ENCODE results near the gene ITPRID1. TPM values are rescaled to one million over a fixed set of nuclear protein-coding genes. Genes with fewer than 3 reads are reported as not detected.

ITPRID1 gene
- total and polyA plus RNA-seq, 7 donors, result not detected

GRCh38 chr7:31492086-31492485, 21.8 kb upstream of the ITPRID1 start:
- intact Hi-C loops (cut with DNase I), result no loop called here
- ATAC-seq, result no peak

GRCh38 chr7:31493714-31494181, 20.1 kb upstream of the ITPRID1 start:
- H3K36me3 ChIP-seq (ENCODE audit: insufficient read depth in 1 of 2, low read depth in 1 of 2), result no peaks in the 10 kb centered on the region
- no peaks in the 10 kb centered on the region for H3K9me3 ChIP-seq
- WGBS, 3 donors, result 20 to 35% (median 28%) methylated on average over 3 of the region's 3 CpGs
- no peak overlapping the region for H3K27ac ChIP-seq
- TF ChIP-seq CTCF (IDR thresholded peaks at IDR 0.05), result no peak
- intact Hi-C loops (cut with DNase I), result no loop called here
- no peak overlapping the region for H3K4me3 ChIP-seq
- DNase-seq, result no peak
- no peaks in the 10 kb centered on the region for H3K27me3 ChIP-seq (ENCODE audit: insufficient read depth in 3 of 3, low read length in 2 of 3)
- no peaks in the 10 kb centered on the region for H3K4me1 ChIP-seq
- ATAC-seq, result no peak

More at GRCh38 chr7:31492086-31492485, 21.8 kb upstream of the ITPRID1 start:
- DNase-seq, result no peak
- Histone ChIP-seq H3K4me1 (no peaks in the 10 kb centered on the region), H3K27ac (no peak overlapping the region), H3K27me3 (ENCODE audit: insufficient read depth in 3 of 3, low read length in 2 of 3) (no peaks in the 10 kb centered on the region), H3K9me3 (no peaks in the 10 kb centered on the region), H3K36me3 (ENCODE audit: insufficient read depth in 1 of 2, low read depth in 1 of 2) (no peaks in the 10 kb centered on the region), H3K4me3 (no peak overlapping the region)
- no peak for TF ChIP-seq CTCF (IDR thresholded peaks at IDR 0.05)
- WGBS, 3 donors, result 77 to 83% (median 81%) methylated on average over 4 of the region's 4 CpGs

- 80 to 84% (median 82%) methylated on average over 5 of the region's 5 CpGs for WGBS, 3 donors
- Histone ChIP-seq H3K4me3 (no peak overlapping the region), H3K4me1 (no peaks in the 10 kb centered on the region), H3K36me3 (ENCODE audit: insufficient read depth in 1 of 2, low read depth in 1 of 2) (no peaks in the 10 kb centered on the region), H3K27ac (no peak overlapping the region), H3K9me3 (no peaks in the 10 kb centered on the region), H3K27me3 (ENCODE audit: insufficient read depth in 3 of 3, low read length in 2 of 3) (no peaks in the 10 kb centered on the region)
- DNase-seq (no peak), ATAC-seq (no peak)
- TF ChIP-seq CTCF (IDR thresholded peaks at IDR 0.05), result no peak
- intact Hi-C loops (cut with DNase I), result no loop called here
These were observed 19.5 kb upstream of the ITPRID1 start for GRCh38 chr7:31494421-31494820.

GRCh38 chr7:31495653-31496052, 18.2 kb upstream of the ITPRID1 start:
- whole genome bisulfite sequencing, 3 donors, result 75 to 87% (median 79%) methylated on average over 3 of the region's 3 CpGs

More at GRCh38 chr7:31495653-31496052, 18.2 kb upstream of the ITPRID1 start:
- H3K27ac ChIP-seq, result no peak overlapping the region
- no peaks in the 10 kb centered on the region for H3K9me3 ChIP-seq
- intact Hi-C loops (cut with DNase I), result no loop called here
- H3K4me3 ChIP-seq, result no peak overlapping the region
- DNase-seq (no peak), ATAC-seq (no peak)
- no peaks in the 10 kb centered on the region for H3K4me1 ChIP-seq
- no peaks in the 10 kb centered on the region for H3K27me3 ChIP-seq (ENCODE audit: insufficient read depth in 3 of 3, low read length in 2 of 3)
- no peaks in the 10 kb centered on the region for H3K36me3 ChIP-seq (ENCODE audit: insufficient read depth in 1 of 2, low read depth in 1 of 2)
- no peak for TF ChIP-seq CTCF (IDR thresholded peaks at IDR 0.05)
